Medulla oblongata (tissue), 1 donor: ENCODE measurements around the gene CCR8.

Experiments
- DNase-seq: peaks from one replicate; pipeline ENCODE4 v3.0.0-alpha.2; 2015; ENCODE audit errors: extremely low spot score

Gene CCR8, protein sequence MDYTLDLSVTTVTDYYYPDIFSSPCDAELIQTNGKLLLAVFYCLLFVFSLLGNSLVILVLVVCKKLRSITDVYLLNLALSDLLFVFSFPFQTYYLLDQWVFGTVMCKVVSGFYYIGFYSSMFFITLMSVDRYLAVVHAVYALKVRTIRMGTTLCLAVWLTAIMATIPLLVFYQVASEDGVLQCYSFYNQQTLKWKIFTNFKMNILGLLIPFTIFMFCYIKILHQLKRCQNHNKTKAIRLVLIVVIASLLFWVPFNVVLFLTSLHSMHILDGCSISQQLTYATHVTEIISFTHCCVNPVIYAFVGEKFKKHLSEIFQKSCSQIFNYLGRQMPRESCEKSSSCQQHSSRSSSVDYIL

DNA sequence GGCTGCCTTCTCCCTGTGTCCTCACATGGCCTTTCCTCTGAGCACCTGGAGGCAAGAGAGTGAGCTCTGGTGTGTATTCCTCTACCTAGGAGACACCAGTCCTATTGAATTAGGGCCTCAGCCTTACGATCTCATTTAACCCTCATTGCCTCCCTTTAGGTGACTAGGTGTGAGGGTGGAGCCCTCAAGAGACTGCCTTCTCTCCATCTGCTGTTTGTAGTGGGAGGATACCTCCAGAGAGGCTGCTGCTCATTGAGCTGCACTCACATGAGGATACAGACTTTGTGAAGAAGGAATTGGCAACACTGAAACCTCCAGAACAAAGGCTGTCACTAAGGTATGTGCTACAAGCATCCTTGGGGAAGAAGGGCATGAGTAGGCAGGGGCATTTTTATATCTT lies at the start of gene CCR8:
Gene CCR8 (plus strand): TSS at position 217 of the 400 bp plus-strand sequence. CDS start 2,623 bp downstream, outside the sequence.
- no peak for DNase-seq

DNA sequence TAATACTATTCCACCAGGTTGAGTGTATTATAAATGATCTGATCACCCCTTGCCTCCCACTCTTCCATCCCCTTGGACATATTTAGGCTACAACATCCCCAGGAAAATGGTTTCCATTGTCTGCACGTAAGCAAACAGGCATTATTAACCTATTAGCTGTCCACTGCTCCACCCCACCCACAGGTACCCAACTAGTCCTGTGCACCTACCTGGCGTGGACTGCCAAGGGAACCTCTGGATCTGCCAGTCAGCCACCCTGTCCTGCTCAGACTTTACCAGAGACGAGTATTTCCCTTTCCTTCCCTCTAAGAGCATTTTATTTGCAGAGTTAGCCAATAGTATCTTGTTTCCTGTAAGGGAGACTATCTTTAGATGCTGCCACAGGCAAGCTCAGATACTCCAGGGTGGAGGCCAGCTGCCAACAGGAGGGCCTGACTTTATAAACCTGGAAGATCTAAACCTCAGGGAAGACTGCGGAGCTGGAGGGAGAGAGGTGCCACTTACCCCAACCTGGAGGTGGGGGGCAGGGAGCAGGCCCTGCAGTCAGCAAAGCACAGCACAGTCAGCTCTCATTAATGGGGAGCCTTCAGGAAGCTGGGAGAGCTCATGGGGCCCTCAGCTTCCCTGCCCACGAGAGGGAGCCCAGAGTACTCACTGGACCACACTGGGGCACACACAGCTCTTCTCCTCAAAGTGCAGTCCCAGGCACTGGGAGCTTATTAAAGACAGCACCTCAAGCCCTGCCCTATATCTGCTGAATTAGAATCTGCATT lies 49.6 kb upstream of the CCR8 start, which contains the start of gene CX3CR1:
Gene CX3CR1 (minus strand): TSS at position 292 of the 773 bp plus-strand sequence. CDS start 13,527 bp downstream, outside the sequence.
- peak; percentile 50 for DNase-seq

DNA sequence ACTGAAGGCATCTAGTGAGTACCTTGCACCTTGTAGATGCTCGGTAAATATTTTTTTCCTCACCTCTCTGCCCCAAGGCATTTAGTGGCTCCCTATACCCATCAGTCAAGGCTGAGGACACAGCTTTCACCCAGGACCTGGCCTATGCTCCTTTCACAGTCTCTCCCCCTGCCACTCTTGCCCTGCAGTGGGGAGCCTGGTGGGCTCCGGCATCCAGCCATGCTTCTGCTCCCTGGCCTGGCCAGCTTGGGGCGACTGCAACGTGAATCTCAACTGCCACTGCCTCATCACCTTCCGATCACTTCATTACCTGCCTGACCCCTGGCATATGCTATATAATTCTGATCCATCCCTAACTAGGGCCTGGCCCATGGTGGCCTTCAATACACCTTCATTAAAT lies 48.9 kb upstream of the CCR8 start:
- no peak for DNase-seq

DNA sequence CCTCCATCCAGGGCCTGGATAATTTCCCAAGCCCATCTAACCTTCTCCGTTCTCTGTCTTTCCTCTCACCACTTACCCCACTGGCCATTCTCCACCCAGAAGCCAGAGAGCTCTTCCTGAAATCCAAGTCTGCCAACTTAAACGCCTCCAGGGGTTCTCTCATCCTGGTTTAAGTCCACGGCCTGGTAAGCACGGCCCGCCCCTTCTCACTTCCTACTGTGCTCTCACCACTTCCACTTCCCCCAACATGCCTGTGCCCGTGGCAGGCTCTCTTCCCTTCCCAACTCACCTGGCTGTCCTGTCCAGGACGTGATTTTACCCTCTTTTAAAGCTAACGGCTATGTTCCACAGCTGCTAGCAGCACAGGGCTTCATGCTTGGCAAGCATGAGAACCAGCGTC lies 48.0 kb upstream of the CCR8 start:
- DNase-seq: no peak

DNA sequence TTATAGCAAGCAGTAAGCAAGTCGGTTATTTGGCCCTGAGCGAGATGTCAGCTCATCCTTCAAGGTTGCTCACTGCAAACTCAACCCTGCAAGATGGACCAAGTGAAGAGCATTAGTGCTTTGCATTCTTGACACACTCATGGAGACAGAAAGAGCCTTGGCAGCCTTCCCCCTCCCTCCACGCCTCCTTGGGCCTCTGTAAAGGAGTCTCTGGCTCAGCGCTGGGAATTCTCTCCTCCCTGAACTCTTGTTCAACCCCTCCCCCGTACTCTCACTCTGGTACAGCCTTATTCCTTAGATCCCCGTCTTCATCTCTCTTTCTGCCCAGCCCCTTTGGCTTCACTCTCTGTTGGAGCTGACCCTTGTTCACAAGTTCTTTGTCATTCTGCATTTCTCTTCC lies 47.5 kb upstream of the CCR8 start:
- DNase-seq: no peak

DNA sequence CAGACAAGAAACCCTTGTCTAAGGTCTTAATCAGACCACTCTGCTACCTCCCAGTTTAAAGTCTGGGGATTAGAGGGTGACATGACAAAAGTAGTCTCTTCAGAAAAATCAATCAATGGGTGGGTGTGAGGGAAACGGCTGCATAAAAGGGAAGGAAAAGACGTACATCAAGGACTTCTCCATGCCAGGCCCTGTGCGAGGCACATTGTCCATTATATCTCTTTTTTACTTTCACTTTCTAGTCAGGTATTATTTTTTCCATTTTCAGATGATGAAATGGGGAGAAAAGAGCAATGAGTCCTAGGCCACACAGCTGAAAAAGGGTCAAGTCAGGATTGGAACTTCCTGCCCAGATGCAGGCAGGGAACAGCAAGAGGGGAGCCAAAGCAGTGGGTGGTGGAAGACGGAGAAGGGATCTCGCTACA lies 45.0 kb upstream of the CCR8 start:
- no peak for DNase-seq

DNA sequence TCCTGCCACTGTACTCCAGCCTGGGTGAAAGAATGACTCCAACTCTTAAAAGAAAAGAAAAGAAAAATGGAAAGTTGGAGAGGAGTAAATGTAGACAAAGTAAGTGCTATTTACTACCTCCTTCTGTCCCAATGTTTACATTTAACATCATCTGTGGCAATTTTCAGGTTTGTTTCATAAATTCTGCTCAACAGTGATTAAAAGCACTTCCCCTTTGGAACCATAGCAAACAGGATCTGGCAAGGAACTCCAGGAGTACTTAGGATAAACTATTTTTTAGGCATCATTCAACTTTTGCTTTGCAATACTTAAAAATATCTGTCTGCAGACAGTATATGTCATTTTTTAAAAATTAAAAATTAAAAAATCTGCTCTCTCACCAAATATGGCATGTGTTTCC lies 44.2 kb upstream of the CCR8 start:
- DNase-seq: no peak

DNA sequence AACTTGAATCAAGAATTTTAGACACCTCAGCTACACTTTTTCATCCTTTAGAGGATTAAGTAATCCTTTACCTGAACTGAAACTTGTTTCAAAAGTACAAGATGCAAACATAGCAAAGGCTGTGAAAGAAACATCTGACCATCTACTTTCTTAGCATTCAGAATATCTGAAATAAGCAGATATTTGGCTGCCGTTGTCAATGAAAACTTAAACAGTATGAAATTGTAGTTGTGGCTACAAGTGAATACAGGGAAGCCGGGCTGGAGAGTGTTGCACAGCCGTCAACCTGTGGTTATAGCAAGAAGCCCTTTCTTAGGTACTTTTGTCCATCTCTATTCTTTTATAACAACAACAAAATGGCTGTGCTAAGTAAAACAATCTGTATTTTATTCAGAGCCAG lies 42.7 kb upstream of the CCR8 start:
- DNase-seq: no peak

DNA sequence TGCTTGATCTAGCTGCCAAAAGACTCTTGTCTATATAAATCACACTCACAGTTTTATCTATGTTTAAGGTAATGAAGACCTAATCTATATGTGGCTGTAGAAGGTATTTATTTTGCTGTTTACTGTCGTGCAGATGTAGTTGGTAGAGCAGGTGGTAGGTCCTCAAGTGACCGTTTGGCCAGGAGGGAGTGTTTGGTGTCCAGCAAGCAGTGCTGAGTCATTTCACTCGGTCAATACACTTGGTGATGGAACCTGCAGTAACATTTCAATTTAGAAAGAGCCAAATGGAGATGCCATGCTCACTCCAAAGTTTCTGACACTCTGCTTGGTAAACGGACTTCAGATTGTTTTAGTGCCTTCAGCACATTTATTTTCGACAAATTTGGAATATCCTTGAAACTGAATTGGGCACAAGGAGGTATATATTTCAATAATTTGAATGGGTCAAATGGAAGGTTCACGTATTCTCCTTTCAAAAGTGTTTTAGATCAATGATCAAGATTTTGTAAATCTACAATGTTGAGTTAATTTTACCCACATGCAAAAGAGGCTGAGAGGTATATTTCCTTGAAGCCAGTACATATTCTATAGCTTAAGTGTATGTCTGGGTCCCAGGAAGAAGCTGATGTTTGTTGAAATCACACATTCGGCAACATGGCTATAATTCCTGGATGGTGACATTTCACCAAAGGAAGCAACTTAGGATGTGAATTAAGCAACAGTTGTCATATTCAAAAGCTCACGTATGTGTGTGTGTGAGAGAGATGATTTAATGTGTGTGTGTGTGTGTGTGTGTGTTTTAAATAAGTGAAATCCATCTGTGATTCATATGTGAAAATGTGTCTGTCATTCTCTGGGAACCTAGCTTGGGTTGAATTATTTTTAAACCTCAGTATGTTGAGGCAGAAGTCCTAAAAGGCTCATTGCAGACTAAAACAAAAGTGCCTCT lies 42.0 kb upstream of the CCR8 start:
- DNase-seq: no peak

DNA sequence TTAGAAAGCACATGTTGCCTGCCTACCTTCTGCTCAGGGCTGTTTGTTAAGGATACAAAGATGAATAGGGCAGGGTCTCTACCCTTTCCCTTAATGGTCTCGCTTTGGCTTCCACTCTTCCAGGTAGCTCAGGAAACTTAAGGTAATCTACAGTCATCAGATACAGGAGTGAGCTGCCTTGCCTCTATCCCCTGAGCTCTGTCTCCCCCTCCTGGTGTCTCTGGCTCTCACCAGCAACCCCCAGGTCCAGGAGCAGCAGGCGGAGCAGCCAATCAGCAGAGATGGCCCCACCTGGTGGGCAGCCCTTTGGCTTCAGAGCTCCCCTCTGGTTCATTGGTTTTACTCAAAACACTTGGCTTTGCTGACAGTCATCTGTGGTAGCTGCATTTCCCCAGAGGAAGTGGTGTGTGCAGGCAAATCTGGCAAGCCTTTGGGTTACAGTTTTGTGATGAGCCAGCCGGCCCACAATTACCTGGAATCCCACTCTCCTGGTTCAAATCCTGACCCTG lies 41.2 kb upstream of the CCR8 start:
- DNase-seq: peak; percentile 88

DNA sequence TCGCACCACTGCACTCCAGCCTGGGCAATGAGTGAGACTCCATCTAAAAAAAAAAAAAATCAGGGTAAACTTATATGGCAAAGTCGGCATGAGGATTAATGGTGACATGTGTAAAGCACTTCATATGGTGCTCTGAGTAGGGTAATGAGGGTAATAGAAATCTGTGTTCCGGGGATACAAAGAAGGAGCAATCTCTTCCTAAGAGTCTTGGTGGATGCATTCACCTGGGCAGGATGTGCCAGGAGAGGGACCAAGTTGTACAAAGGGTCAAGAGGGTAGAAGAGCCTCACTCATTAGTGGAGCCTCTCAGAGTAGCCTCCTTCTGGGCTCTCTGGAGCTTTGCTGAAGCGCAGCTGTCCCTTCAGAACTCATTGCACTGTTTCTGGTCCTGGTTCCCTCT lies 40.4 kb upstream of the CCR8 start:
- DNase-seq: no peak

DNA sequence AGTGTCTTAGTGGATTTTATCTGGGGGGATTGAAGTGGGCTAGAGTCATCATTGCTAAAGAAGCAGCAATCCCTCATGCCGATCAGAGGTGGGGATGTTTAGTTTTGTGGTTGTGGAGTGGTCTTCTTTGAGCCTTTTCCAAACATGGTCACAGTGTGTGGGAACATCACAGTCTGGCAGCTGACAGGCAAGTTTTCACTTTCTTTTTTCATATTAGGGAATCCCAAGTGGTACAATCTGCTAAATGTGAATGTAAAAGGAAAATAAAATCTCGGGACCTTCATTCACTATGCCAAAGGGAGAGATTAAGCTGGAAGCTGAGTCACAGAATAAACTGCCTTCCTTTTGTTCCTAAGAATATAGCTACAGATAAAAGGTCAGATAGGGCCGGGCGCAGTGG lies 39.3 kb upstream of the CCR8 start:
- no peak for DNase-seq

DNA sequence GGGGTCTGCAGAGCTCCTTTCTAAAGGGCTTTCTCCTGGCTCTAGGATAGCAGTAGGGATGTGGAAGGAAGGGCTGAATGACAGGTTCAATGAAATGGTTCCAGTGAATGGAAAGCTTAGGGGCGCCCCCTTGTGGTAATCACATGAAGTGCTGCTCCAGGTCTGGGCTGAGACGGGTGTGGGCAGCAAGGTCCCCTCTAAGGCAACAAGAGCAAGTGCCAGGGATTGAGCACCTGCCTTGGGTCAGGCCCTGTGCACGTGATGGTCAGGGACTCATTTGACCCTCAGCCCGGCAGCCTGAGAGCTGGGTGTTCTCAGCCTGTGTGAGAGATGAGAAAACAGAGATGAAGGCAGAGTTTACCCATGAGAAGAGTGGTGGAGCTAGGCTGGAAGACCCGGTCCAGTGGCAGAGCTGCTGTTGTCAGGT lies 37.6 kb upstream of the CCR8 start:
- DNase-seq: peak; percentile 68

DNA sequence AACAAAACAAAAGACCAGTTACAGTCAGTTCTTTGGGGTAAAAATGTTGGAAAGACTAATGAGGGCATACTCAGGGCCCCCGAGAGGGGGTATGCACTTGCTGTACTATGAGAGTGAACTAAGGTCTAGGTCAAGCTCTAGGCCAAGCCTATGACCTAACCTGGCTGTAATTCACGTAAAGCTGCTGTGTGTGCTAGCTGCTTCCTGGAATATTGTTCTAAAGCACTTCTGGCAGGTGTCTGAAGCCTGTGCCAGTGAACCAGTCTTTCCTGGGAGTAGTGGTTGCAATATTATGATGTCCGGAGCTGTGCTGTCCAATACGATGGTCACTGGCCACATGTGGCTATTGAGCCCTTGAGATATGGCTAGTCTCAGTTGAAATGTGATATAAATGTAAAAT lies 36.5 kb upstream of the CCR8 start:
- no peak for DNase-seq

DNA sequence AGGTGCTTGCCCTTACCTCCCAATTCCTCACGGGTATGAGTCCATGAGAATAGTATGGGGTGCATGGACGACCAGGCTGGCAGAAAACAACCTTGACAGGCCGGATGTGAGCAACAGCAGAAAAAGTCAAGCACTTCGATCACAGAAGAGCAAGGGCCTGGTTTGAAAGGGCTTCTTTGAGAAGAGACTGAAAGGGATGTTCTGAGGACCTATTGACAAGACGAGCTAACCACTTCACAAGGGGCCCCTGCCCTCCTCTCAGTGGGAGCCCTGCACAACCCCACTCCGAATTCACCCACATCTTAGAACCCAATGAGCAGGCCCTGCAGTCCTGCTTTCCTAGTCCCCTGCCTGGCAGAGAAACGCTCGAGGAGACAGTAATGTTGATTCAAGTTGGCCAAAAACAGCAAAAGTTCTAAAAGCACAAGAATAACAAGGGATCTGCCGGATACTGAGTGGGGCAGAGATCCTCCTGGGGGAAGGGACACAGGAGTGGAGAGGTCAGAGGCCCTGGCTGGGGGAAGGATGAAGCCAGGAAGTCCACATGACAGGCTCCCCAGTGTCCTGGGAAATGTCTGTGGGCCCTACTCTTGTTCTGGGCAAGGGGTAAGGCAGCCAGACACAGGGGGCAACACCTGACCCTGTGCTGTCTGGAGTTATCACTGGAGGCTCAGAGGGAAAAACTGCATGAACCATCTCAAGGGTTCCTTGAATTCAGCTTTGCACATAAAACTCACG lies 34.9 kb upstream of the CCR8 start:
- no peak for DNase-seq

DNA sequence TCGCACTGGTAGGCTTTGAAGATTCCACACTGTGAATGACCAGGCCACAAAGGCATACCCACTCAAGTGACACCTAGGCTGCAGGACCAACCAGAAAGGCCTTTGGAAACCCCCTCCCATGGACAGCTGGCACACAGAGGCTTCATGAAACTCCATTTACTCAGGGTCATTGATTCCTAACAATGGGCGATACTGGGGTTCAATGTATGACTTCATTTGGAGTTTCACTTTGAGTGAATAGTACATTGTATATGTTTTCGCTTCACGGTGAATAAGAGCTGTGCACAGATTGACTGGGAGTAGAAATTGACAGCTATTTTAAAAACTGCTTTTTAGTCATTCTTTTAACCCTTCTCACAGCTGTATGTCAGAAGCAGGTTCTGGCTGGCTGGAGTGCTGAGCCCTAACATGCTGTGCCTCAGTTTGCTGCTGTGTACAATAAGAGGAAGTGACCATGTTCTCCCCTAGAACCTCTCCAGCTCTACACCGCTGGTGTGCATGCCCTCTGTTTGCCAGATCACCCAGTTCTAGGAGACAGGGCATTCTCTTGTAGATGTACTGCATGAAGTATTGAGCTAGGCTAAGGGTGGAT lies 34.2 kb upstream of the CCR8 start:
- DNase-seq: no peak

DNA sequence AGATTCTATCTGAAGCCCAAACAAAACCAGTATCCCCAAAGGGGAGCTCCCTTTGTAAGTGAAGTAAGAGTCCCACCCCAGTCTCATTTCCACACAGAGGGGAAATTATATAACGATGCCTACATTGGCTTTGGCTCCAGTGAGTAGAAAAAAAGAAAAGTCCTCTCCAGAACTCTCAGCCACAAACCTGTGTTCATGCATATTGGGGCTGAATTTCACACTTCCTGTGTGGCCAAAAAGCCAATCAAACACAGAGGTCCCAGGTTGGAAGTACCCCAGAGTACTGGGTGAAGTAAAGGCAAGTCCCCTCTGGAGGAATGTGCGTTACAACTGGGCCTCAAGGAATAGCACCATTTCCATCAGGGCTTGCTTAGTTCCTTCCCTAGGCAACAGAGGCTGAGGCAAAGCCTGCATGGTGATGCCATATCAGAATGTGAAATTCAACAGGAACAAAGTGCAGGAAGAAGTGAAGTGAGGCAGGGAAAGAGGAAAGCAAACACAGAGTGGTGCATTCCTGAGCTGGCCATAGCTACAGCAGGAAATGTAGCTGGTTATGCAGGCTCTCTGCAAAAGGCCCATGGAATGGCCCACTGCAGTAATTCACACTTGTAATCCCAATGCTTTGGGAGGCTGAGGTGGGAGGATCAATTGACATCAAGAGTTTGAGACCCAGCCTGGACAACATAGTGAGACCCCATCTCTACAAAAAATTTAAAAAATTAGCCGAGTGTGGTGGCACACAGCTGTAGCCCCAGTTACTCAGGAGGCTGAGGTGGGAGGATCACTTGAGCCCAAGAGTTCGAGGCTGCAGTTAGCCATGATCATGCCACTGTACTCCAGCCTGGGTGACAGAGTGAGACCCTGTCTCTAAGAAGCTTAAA lies 33.1 kb upstream of the CCR8 start:
- no peak for DNase-seq

DNA sequence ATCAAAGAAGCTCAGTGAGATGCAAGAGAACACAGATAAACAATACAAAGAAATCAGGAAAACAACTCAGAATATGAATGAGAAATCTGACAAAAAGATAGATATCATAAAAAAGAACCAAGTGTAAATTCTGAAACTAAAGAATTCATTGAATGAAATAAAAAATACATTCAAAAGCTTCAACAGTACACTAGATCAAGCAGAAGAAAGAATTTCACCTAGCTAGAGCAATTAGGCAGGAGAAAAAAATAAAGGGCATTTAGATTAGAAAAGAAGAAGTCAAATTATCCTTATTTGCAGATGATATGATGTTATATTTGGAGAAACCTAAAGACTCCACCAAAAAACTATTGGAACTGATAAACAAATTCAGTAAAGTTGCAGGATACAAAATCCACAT lies 30.2 kb upstream of the CCR8 start:
- DNase-seq: no peak

DNA sequence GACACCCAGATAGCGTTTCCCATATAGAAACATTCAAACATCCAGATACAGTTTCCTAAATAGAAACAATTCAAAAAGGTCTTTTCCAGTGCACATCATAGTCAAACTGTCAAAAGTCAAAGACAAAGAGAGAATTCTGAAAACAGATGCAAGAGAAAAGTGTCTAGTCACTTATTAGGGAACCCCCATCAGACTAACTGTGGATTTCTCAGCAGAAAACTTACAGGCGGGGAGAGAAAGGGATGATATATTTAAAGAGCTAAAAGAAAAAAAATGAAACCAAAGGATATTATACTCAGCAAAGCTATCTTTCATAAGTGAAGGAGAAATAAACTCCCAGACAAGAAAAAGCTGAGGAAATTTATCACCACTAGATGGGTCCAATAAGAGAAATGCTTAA lies 27.3 kb upstream of the CCR8 start:
- no peak for DNase-seq

DNA sequence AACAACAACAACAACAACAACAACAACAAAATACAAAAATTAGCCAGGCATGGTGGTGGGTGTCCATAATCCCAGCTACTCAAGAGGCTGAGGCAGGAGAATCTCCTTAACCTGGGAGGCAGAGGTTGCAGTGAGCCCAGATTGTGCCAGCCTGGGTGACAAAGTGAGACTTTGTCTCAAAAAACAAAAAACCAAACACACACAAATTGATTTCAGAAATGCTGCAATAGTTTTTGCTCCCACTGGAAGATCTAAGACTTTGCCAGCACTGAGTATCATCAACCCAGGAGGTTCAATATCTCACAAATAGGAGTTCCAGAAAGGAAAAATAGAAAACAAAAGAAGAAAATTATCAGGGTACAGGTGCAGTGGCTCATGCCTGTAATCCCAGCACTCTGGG lies 16.2 kb upstream of the CCR8 start:
- no peak for DNase-seq
